ENCODE results near the gene PHKA1.
"Not testable (repeated sequence)": the region's sequence is repeated elsewhere in the genome, so short reads cannot be mapped to it uniquely, and the experiment has no call there.

The PHKA1 gene

GRCh38 chrX:72666451-72666850, 47.7 kb downstream of the PHKA1 start:
- DNase-seq (ENCODE audit: low read depth): no peak

DNA sequence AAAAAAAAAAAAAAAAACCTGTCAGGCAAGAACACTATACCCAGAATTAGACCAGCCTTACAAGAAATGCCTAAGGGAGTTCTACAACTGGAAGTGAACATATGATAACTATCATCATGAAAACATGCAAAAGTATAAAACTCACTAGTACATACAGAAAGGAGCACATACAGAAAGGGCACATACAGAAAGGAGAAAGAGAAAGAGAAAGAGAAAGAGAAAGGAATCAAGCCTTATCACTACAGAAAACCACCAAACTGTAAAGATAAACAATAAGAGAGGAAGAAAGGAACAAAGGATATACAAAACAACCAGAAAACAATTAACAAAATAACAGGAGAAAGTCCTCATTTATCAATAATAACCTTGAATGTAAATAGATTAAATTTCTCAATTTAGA, 50.4 kb downstream of the PHKA1 start:
- DNase-seq (ENCODE audit: low read depth): no peak

GRCh38 chrX:72662020-72662747, 51.9 kb downstream of the PHKA1 start:
- no peak for DNase-seq (ENCODE audit: low read depth)

DNA sequence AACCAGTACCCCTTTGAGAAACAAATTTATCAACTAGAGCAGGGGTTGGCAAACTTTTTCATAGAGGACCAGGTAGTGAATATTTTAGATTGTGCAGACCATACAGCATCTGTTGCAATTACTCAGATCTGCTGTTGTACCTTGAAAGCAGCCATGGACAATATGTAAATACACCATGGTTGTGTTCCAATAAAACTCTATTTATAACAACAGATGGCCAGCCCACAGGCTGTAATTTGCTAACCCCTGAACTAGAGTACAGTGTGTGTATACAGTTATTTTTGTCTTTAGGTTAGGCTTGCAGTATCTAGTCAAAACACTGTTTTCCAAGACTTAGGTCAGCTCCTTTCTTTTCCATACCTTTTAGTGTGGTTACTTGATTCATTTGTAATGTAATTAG, 54.4 kb downstream of the PHKA1 start:
- no peak for DNase-seq (ENCODE audit: low read depth)

DNA sequence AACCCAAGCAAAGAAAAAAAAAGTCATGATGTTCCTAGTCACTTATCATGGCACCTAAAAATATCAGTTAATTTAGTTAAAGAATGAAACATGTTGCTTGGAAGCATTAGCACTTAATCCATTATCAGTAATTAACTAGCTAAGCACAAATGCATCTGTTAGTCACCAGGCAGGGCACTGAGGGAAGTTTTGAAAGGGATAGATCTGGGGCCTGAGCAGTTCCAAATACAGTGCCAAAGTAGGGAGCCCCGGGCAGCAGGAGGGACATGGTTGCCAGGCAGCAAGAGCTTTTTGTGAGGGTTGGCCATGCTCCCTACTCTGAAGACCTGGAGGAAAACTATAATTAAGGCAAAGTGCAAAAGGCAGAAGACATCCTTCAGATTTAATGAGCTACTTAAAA, 62.0 kb downstream of the PHKA1 start:
- no peak for DNase-seq (ENCODE audit: low read depth)

DNA sequence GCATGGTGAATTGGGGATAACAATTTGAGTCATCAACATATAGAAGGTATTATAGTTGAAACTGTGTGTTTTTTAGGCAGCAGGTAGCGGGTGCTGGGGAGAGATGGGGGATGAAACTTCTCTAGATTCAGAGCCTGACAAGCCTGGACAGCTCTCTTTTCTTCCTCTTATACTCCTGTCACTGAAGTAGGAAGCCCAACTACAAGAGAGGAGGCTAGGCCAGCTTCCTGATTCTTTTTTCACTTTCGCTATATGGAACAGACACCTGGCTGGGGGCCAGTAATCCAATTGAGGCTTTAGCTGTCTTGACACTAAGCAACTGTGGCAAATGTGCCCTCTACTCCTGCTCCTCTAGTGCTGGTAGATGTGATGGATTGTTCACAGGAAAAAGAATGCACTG, 69.2 kb downstream of the PHKA1 start:
- DNase-seq (ENCODE audit: low read depth): no peak

DNA sequence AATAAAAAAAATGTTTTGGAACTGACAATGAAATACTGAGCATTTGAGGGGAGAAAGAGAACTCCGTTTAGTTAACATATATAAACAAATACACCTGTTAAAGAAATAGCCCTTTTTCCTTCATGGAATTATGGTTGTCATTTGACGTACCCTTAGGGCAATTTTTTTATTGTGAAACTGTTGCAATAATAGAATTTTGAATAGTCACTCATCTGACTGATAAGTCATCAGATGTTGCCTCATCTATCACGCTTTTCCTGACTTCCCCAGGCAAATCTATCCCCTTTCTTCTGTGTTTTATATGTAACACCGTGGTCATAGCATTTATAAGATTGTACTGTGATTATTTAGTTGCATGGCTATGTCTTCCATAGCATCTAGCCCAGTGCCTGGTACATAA, 72.5 kb downstream of the PHKA1 start:
- no peak for DNase-seq (ENCODE audit: low read depth)

DNA sequence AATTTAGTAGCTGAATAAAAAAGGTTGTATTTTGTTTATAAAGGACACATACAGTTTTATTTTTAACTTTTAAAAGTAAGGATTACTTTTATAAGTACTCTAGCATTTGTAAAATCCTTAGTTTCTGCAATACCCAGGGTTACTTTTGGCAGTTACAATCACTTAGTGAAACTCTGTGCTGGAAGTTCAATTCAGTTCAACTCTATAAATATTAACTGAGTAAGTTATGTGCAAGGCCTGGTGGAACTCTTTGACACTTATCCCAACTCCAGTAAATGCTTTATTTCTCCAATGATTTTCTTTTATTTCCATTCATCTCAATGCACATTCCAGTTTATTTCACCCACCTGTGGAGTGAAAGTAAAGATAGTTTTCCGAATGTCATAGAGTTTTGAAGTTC, 78.2 kb downstream of the PHKA1 start:
- no peak for DNase-seq (ENCODE audit: low read depth)

DNA sequence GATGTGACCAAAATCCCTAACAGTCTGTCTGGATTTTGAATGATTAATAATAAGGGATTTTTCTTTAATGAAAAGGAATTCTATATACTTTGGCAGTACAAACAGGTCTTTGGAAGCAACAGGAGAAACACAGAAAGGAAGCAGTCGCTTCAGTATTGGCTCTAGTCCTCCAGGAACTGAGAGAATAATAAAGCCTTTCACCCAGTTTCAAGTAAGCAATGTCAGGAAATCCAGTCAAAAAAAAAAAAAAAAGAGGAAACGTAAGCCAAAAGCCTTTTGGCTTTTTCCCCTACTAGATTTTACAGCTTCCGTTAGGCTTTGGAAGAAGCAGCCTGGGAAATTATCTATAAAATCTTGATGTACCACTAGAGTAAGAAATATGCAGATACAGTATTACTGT, 79.8 kb downstream of the PHKA1 start:
- no peak for DNase-seq (ENCODE audit: low read depth)

- no peak for DNase-seq (ENCODE audit: low read depth)
Observed at GRCh38 chrX:72630185-72630584, 83.9 kb downstream of the PHKA1 start.

DNA sequence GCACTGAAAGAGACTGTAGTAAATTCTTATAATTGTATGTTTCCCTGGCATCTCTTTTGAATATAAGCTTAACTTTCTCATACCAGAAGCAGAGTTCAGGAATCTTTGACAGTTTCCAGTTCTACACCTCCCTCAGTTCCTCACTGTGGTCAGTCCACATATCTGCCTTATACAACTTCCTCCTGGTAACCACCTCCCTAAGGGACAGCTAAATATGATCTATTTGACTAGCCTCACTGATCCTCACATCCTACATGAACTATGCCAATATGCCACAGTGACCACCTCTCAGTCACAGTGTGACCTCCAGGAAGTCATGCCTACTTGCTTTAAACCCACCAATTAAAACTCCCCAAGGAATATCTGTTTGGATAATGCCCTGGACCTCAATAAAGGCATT, 89.9 kb downstream of the PHKA1 start:
- DNase-seq (ENCODE audit: low read depth): no peak

DNA sequence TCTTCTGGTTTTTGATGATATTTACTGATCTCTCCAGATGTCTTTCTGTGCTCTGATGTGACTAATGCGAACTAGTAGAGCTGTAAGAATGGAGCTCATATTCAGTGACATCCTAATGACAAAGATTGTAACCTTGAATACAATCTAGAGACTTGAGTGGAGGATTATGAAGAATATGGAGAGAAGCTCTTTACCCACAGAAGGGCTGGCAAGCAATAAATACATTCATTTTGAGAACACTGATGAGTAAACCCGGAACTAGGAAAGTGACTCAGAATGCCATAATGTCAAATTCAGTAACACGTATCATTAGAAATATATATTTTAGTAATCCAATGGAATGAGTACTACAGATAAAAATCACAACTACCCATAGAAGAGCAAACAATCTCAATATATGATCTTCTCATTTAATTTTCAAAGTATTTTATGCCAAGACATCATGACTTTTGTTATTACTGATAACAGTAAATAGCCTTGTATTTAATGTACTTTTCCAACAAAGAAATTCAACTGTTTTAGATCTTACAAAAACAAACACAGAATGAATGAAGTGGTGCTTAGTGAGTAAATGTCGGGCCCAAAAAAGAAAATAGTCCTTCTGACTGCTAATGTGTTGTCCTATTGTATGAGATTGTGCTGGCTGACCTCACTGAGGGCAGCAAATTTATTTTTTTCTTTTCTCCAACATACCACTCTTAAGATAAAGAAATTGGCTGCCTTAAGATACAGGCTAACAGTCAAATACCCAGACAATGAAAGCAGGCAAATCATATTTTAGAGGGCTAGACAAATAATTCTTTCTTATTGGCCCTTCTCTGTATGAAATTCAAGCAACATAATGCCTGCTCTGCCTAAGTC, 92.3 kb downstream of the PHKA1 start:
- no peak for DNase-seq (ENCODE audit: low read depth)

DNA sequence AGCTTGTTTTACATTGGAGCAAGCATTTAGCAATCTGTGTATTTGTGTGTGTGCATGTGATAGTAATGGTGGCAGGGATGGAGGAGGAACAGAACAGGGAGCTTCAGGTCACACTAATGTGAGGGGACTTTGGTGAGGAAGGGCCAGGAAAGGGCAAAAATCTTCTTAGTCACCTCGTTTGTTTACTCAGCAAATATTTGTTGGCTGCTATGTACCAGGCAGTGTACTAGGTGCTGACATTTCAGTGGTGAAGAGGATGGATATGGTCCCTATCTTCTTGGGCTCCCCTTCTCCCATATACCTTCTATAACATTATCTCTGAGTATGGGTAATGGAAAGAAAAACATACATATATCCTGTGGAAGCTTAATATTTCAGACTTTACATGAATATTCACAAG, 92.9 kb downstream of the PHKA1 start:
- DNase-seq (ENCODE audit: low read depth): no peak

DNA sequence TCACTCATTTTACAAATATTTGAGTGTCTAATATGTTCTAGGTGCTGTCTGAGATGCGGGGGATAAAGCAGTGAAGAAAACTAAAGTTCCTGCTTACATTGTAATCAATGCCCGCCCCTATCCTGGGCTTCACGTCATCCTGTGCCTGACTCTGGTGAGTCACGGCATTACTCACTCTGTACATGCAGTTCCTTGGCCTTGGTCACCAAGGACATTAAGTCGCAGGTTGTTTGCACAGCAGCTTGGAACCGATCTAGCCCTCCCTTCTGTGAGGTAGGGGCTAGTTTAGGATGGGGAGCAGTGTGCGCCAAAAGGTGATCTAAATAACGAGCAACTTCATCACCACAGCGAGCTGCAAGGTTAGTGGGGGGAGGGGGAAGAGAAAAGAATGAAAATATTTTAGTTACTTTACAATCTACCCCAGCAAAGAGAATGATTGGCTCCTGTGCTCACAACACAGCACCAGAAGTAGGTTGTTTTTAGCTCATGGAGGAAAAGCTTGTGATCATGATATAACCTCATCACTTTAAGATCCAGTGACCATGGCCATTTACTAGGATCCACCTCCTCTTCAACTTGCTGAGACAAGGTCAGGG, 93.5 kb downstream of the PHKA1 start:
- DNase-seq (ENCODE audit: low read depth): no peak

- DNase-seq (ENCODE audit: low read depth): peak; percentile 30
Observed at GRCh38 chrX:72609313-72609712, 104.8 kb downstream of the PHKA1 start.

GRCh38 chrX:72604705-72605104, 109.4 kb downstream of the PHKA1 start:
- DNase-seq (ENCODE audit: low read depth): no peak

GRCh38 chrX:72604112-72604511, 110.0 kb downstream of the PHKA1 start:
- DNase-seq (ENCODE audit: low read depth): no peak

- not testable (repeated sequence) for DNase-seq (ENCODE audit: low read depth)
Observed at GRCh38 chrX:72591038-72591437, 123.1 kb downstream of the PHKA1 start.

DNA sequence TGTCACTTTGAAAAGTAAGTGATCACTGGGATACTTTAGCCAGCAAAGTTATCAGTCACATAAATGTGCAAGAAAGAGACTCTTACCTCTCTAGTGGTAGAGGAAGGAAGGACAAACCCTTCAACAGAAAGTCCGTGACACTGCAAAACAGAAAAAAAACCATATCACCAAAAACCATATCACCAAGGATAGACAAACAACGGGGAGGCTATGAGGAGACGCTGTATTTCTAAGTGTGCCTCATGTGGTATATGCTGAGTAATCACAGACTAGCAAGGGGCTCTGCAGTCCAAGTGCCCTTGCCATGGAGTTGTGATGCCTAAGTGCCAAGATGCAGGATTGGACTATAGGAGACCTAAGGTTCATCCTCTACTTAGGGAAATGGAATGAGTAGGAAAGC, 129.9 kb downstream of the PHKA1 start:
- DNase-seq (ENCODE audit: low read depth): peak; percentile 9

- DNase-seq (ENCODE audit: low read depth): peak; percentile 38
Observed at GRCh38 chrX:72576141-72576894, 137.8 kb downstream of the PHKA1 start.

DNA sequence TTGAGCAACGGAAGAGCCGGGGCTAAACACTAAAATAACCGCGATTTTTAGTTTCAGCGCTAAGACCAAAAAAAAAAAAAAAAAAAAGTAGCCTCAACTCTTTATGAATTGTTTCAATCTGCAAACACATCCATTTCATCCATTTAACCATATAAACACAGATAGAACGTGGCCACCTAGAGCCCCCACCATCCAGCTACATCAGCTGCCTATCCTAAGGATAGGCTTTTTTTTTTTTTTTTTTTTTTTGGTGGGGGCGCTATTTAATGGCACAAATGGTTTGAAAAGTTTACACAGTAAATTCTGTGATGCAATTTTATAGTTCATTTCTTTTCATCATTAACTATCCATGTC, 141.0 kb downstream of the PHKA1 start:
- peak; percentile 4 for DNase-seq (ENCODE audit: low read depth)

Measured in CMK (cell line).